Sigmoid colon (tissue), 7 donors: Measurements from ENCODE around the gene ZNF487. TPM values are rescaled to one million over a fixed set of nuclear protein-coding genes. Genes with fewer than 3 reads are reported as not detected.
"Not testable (repeated sequence)": the region's sequence is repeated elsewhere in the genome, so short reads cannot be mapped to it uniquely, and the experiment has no call there.

Experiments used
- DNase-seq: peaks from one replicate; pipeline ENCODE4 v3.0.0-alpha.2; 2019
- H3K27ac ChIP-seq, 4 donors: fragments of 200-600 bp; sonication (generic); one replicate each; pipeline ENCODE4 v1.5.1; 2016 to 2019; ENCODE audit warnings: mild to moderate bottlenecking in 1 of 4
- H3K27me3 ChIP-seq, 3 donors: fragments of 200-600 bp; sonication (generic); one replicate each; pipeline ENCODE4 v1.5.1; 2019; ENCODE audit warnings: mild to moderate bottlenecking in 1 of 3
- H3K36me3 ChIP-seq, 4 donors: fragments of 200-600 bp; sonication (generic); one replicate each; pipeline ENCODE4 v1.5.1; 2016 to 2019
- H3K4me1 ChIP-seq, 4 donors: fragments of 200-600 bp; sonication (generic); one replicate each; pipeline ENCODE4 v1.5.1; 2017 to 2019
- H3K4me3 ChIP-seq, 4 donors: fragments of 200-600 bp; sonication (generic); one replicate each; pipeline ENCODE4 v1.5.1; 2017 to 2019; ENCODE audit warnings: mild to moderate bottlenecking in 2 of 4, moderate library complexity in 1 of 4
- H3K9me3 ChIP-seq, 4 donors: fragments of 200-600 bp in 3 of 4; sonication (generic) in 3 of 4; one replicate each; pipeline versions ENCODE4 v1.5.1 to v1.6.1; 2013 to 2019
- EP300 ChIP-seq, 4 donors: sonication (generic); formaldehyde crosslinking; IDR thresholded peaks; one replicate each; pipeline ENCODE4 v1.6.1; 2017; ENCODE audit warnings: antibody characterized with exemption in 4 of 4
- POLR2A ChIP-seq, 2 donors: fragments of 450-650 bp; IDR thresholded peaks; one replicate each; pipeline ENCODE4 v1.6.1; 2016; ENCODE audit warnings: antibody characterized with exemption in 2 of 2, mild to moderate bottlenecking in 2 of 2, moderate library complexity in 2 of 2
- POLR2AphosphoS5 ChIP-seq, 4 donors: sonication (generic); formaldehyde crosslinking; IDR thresholded peaks; one replicate each; pipeline ENCODE4 v1.6.1; 2017; ENCODE audit warnings: antibody characterized with exemption in 4 of 4
- WGBS, 2 donors: extraction: QIAGEN DNeasy Blood & Tissue Kit; methylation state at CpG; one replicate each; pipeline ENCODE4 v1.1.7; 2013; 5-methylcytosine and 5-hydroxymethylcytosine counted together
- intact Hi-C: fragments of 100-400 bp; cut with DNase I; formaldehyde crosslinking; loops from one replicate; pipeline ENCODE4 v1.15.1; 2023
- polyA plus RNA-seq, 3 donors: library from polyadenylated mRNA; stranded (reverse); fragments of 200-250 nt; gene quantifications; one replicate each; pipeline ENCODE4 v1.2.3, GENCODE V29; 2013
- total RNA-seq, 4 donors: library from RNA; depleted of rRNA; stranded (reverse); fragments of >200 nt; gene quantifications; one replicate each; pipeline ENCODE4 v1.1.0, GENCODE V29; 2016
- TF ChIP-seq, protein P1 (sequence below), 4 experiments: fragments of 450-650 bp in 3 of 4; fragments of 200-600 bp in 1 of 4; IDR thresholded peaks; one replicate each; pipeline ENCODE4 v1.5.1; 2016 to 2019; ENCODE audit warnings: antibody characterized with exemption in 4 of 4, mild to moderate bottlenecking in 3 of 4, moderate library complexity in 2 of 4
- donor health status: healthy with polysubstance abuse.
- donor health status: Bipolar disorder and iron deficiency.
- donor health status: healthy.

ZNF487 gene
- total and polyA plus RNA-seq, 7 donors = 5.3 to 21.6 (median 6.6) TPM

DNA sequence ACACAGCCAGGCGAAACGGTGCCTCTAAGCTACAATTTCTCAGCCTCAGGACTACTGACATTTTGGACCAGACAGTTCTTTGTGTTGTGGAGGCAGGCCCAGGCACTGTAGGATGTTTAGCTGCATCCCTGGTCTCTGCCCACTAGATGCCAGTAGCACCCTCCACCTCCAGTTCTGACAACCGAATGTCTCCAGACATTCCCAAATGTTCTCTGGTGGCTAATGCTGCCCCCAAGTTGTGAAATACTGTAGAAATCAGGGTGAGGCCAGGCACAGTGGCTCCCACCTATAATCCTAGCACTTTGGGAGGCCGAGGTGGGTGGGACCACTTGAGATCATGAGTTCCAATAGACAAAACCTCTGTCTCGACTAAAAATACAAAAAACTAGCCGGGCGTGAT lies 46.2 kb upstream of the ZNF487 start:
- DNase-seq = peak; percentile 52
- intact Hi-C loops = loop anchor here (10.0 kb wide), 2 partner anchors 184 to 256 kb away; partner anchors contain the start of genes CSGALNACT2 and ZNF239
- Histone ChIP-seq H3K36me3 (peaks cover 15 to 93% (median 68%) of the 10 kb centered on the region in 4 donors), H3K27me3 (no peaks in the 10 kb centered on the region), H3K9me3 (no peaks in the 10 kb centered on the region), H3K27ac (peak overlapping the region in 1 of 4 donors; percentile 2), H3K4me3 (no peak overlapping the region), H3K4me1 (peaks cover 0 to 26% (median 22%) of the 10 kb centered on the region in 4 donors)
- WGBS, 2 donors = 76 to 77% methylated on average over 7 of the region's 7 CpGs
- TF ChIP-seq, protein P1, sequence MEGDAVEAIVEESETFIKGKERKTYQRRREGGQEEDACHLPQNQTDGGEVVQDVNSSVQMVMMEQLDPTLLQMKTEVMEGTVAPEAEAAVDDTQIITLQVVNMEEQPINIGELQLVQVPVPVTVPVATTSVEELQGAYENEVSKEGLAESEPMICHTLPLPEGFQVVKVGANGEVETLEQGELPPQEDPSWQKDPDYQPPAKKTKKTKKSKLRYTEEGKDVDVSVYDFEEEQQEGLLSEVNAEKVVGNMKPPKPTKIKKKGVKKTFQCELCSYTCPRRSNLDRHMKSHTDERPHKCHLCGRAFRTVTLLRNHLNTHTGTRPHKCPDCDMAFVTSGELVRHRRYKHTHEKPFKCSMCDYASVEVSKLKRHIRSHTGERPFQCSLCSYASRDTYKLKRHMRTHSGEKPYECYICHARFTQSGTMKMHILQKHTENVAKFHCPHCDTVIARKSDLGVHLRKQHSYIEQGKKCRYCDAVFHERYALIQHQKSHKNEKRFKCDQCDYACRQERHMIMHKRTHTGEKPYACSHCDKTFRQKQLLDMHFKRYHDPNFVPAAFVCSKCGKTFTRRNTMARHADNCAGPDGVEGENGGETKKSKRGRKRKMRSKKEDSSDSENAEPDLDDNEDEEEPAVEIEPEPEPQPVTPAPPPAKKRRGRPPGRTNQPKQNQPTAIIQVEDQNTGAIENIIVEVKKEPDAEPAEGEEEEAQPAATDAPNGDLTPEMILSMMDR (IDR thresholded peaks at IDR 0.05) = peak in 3 of 4 experiments; percentile 10 to 35 (median 11)
- TF ChIP-seq EP300 (IDR thresholded peaks at IDR 0.05) = no peak

DNA sequence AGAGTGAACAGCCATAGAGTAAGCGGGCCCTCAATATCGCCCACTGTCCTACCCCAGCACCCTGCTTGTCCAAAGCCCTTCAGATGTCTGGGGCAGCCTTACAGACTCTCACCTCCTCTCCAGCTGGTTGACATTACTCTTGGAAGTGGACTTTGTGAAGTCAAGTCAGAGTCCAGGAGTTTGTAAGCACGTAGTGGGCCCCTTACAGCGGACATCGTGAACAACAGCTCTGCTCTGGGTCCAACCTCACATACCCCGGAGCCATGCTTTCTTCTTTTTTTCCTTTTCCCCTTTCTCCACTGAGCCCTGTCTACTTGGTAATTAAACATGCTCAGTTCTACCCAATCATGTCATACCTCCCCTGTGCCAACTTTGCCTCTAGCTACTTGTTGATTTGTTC lies 45.4 kb upstream of the ZNF487 start:
- H3K36me3 ChIP-seq = peaks cover 13 to 86% (median 65%) of the 10 kb centered on the region in 4 donors
- 85 to 93% methylated on average over 6 of the region's 6 CpGs for WGBS, 2 donors
- H3K27ac ChIP-seq = no peak overlapping the region
- DNase-seq = peak; percentile 33
- intact Hi-C loops = loop anchor here (10.0 kb wide), 2 partner anchors 183 to 257 kb away; partner anchors contain the start of genes CSGALNACT2 and ZNF239
- H3K27me3 ChIP-seq = no peaks in the 10 kb centered on the region
- no peak for TF ChIP-seq POLR2AphosphoS5 (IDR thresholded peaks at IDR 0.05)
- no peak for TF ChIP-seq POLR2A (IDR thresholded peaks at IDR 0.05)
- TF ChIP-seq, protein P1 (IDR thresholded peaks at IDR 0.05) = no peak
- TF ChIP-seq EP300 (IDR thresholded peaks at IDR 0.05) = no peak
- H3K9me3 ChIP-seq = no peaks in the 10 kb centered on the region
- H3K4me3 ChIP-seq = no peak overlapping the region
- peaks cover 0 to 33% (median 25%) of the 10 kb centered on the region in 4 donors for H3K4me1 ChIP-seq

DNA sequence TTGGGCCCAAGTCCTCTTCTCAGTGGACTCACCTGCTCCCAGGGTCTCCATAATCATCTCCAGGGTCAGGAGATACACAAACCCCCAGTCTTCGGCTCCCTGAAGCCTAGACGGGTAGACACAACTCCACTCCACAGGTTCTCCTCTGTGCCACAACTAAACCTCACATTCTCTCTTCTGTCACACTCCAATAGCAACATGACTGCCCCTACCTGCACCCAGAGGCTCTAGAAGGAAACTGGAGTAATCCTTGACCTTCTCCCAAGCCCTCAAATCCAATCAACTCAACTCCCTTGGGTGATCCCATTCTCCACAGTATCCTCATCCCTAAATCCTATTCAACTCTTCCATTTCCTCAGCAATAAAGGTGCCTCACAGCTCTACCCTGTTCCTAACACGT lies 44.2 kb upstream of the ZNF487 start:
- peak; percentile 14 for DNase-seq
- Histone ChIP-seq H3K27me3 (no peaks in the 10 kb centered on the region), H3K27ac (no peak overlapping the region), H3K4me1 (peaks cover 0 to 39% (median 29%) of the 10 kb centered on the region in 4 donors), H3K9me3 (no peaks in the 10 kb centered on the region), H3K4me3 (no peak overlapping the region), H3K36me3 (peaks cover 11 to 73% (median 53%) of the 10 kb centered on the region in 4 donors)
- 80 to 93% methylated on average over 3 of the region's 3 CpGs for WGBS, 2 donors
- intact Hi-C loops = loop anchor here (10.0 kb wide), 2 partner anchors 182 to 258 kb away; partner anchors contain the start of genes CSGALNACT2 and ZNF239
- TF ChIP-seq POLR2AphosphoS5 (IDR thresholded peaks at IDR 0.05) (no peak), EP300 (IDR thresholded peaks at IDR 0.05) (no peak), POLR2A (IDR thresholded peaks at IDR 0.05) (no peak)
- TF ChIP-seq, protein P1 (IDR thresholded peaks at IDR 0.05) = no peak

DNA sequence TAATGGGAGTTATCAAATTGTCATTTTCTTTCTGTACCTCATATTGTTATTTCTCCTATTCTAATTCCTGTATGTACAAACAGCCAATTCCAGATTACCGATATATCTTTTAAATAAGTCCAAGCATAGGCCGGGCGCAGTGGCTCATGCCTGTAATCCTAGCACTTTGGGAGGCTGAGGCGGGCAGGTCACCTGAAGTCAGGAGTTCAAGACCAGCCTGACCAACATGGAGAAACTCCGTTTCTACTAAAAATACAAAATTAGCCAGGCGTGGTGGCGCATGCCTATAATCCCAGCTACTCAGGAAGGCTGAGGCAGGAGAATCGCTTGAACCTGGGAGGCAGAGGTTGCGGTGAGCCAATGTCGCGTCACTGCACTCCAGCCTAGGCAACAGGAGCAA lies 43.7 kb upstream of the ZNF487 start:
- H3K27ac ChIP-seq, H3K27me3 ChIP-seq, H3K4me3 ChIP-seq, H3K9me3 ChIP-seq: not testable (repeated sequence)
- 94 to 95% methylated on average over 11 of the region's 11 CpGs for WGBS, 2 donors
- peaks cover 0 to 43% (median 33%) of the 10 kb centered on the region in 4 donors for H3K4me1 ChIP-seq
- DNase-seq = peak; percentile 42
- H3K36me3 ChIP-seq = peaks cover 11 to 69% (median 48%) of the 10 kb centered on the region in 4 donors
- intact Hi-C loops = loop anchor here (10.0 kb wide), 2 partner anchors 182 to 258 kb away; partner anchors contain the start of genes CSGALNACT2 and ZNF239

DNA sequence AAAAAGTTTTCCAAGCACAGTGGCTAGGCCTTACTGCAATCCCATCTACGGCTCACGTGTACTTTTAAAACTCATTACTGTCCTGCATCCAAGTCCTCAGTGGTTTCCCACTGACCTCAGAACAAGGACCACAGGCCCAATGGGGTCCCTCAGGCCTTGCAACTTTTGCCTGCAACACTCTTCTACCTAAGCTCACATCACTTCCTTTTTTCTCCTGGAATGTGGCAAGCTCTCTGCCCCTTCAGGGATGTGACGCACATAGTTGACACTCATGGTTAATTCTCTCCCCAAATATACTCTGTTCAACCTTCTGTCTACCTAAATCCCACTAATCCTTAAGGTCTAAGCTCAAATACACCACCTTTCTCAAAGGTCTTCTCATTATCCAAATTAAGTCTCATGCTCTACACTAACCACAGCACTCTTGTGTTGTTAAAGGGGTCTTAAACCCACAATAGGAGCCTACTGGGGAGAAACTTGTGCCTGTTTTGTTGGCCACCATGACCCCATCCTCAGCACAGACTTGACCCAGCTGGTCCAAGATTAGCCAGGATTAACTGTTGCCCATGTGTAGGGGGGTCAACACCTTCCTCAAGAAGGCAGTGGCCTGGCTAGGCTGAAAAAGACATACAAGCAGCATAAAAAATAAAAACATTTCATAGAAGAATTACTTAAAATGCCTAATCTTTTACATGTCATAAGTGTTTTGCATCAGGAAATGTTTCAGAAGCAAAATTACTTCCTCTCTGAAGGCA lies 43.1 kb upstream of the ZNF487 start:
- TF ChIP-seq, protein P1 (IDR thresholded peaks at IDR 0.05) = no peak
- TF ChIP-seq POLR2A (IDR thresholded peaks at IDR 0.05) (no peak), EP300 (IDR thresholded peaks at IDR 0.05) (no peak), POLR2AphosphoS5 (IDR thresholded peaks at IDR 0.05) (no peak)
- no peak overlapping the region for H3K4me3 ChIP-seq
- intact Hi-C loops = loop anchor here (10.0 kb wide), 2 partner anchors 181 to 259 kb away; partner anchors contain the start of genes CSGALNACT2 and ZNF239
- no peak overlapping the region for H3K27ac ChIP-seq
- H3K36me3 ChIP-seq = peaks cover 11 to 63% (median 44%) of the 10 kb centered on the region in 4 donors
- peaks cover 0 to 49% (median 39%) of the 10 kb centered on the region in 4 donors for H3K4me1 ChIP-seq
- H3K9me3 ChIP-seq = no peaks in the 10 kb centered on the region
- H3K27me3 ChIP-seq = no peaks in the 10 kb centered on the region
- WGBS, 2 donors = 88 to 89% methylated on average over 3 of the region's 3 CpGs
- DNase-seq = peak; percentile 13
